ENCODE results near the gene LPCAT4.
"Not testable (repeated sequence)": the region's sequence is repeated elsewhere in the genome, so short reads cannot be mapped to it uniquely, and the experiment has no call there.

Gene LPCAT4

GRCh38 chr15:34360298-34360697 is 6.7 kb downstream of the LPCAT4 start:
- H3K9ac ChIP-seq (ENCODE audit: low read depth, low read length) = no peak overlapping the region
- H3K4me3 ChIP-seq (ENCODE audit: low read length) = no peak overlapping the region
- H3K9me3 ChIP-seq (replicated peaks; ENCODE audit: low read length) = no peaks in the 10 kb centered on the region
- no peaks in the 10 kb centered on the region for H3K27me3 ChIP-seq (ENCODE audit: control insufficient read depth, insufficient read depth, low read length)
- H3K4me1 ChIP-seq (ENCODE audit: control insufficient read depth, insufficient read depth, low read length) = peaks cover 8% of the 10 kb centered on the region
- no peak overlapping the region for H3K4me2 ChIP-seq (ENCODE audit: low read length)
- H3K36me3 ChIP-seq (ENCODE audit: insufficient read depth, low read length) = peaks cover 54% of the 10 kb centered on the region

- Histone ChIP-seq H3K4me3 (ENCODE audit: low read length) (no peak overlapping the region), H3K9ac (ENCODE audit: low read depth, low read length) (no peak overlapping the region), H3K4me2 (ENCODE audit: low read length) (no peak overlapping the region), H3K4me1 (ENCODE audit: control insufficient read depth, insufficient read depth, low read length) (peaks cover 5% of the 10 kb centered on the region), H3K27me3 (ENCODE audit: control insufficient read depth, insufficient read depth, low read length) (no peaks in the 10 kb centered on the region), H3K9me3 (replicated peaks; ENCODE audit: low read length) (no peaks in the 10 kb centered on the region), H3K36me3 (ENCODE audit: insufficient read depth, low read length) (peaks cover 54% of the 10 kb centered on the region)
These were observed 7.6 kb downstream of the LPCAT4 start for GRCh38 chr15:34359416-34359815.

DNA sequence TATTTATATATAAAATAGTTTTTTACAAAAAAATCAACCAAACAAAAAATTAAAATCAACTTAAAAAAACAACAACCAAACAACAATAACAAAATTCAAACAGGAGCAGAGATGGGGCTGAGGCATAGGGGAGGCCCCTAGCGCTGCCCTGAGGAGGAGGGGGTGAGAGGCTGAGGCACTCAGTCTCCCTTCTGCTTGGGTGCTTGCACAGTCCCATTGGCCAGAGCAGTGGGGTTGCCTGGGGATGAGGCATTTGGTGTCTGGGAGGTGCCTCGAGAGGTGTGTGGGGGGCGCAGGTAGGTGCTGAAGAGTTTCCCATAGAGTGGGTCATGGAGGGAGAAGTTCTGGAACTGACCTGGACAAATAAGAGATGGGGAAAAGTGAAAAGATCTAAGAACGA is 8.0 kb downstream of the LPCAT4 start:
- H3K36me3 ChIP-seq (ENCODE audit: insufficient read depth, low read length) = peaks cover 52% of the 10 kb centered on the region

GRCh38 chr15:34358367-34358766 is 8.6 kb downstream of the LPCAT4 start:
- peaks cover 46% of the 10 kb centered on the region for H3K36me3 ChIP-seq (ENCODE audit: insufficient read depth, low read length)
- peaks cover 5% of the 10 kb centered on the region for H3K4me1 ChIP-seq (ENCODE audit: control insufficient read depth, insufficient read depth, low read length)
- H3K9ac ChIP-seq (ENCODE audit: low read depth, low read length) = no peak overlapping the region

More for the DNA sequence above, 8.0 kb downstream of the LPCAT4 start:
- Histone ChIP-seq H3K4me1 (ENCODE audit: control insufficient read depth, insufficient read depth, low read length) (peaks cover 5% of the 10 kb centered on the region), H3K4me3 (ENCODE audit: low read length) (no peak overlapping the region), H3K9ac (ENCODE audit: low read depth, low read length) (no peak overlapping the region), H3K4me2 (ENCODE audit: low read length) (no peak overlapping the region), H3K27me3 (ENCODE audit: control insufficient read depth, insufficient read depth, low read length) (no peaks in the 10 kb centered on the region), H3K9me3 (replicated peaks; ENCODE audit: low read length) (no peaks in the 10 kb centered on the region)

DNA sequence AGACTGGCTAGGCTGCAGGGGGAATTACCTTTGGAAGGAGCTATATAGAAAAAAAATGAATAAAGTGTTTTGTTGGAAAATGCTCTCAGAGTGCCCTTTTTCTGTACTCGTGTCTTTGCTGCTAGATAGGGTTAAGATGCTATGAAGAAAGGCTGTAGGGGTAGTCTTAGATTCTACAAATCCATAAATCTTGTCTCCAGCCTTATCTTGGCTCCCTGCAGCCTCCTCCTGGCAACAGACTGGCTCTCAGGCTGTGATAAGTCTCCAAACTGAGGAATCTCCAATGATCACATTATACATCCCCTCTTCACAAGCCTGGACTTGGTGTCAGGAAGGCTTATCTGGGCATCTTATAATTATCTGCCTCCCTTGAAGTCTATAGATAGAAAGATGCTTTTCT is 9.3 kb downstream of the LPCAT4 start:
- peaks cover 5% of the 10 kb centered on the region for H3K4me1 ChIP-seq (ENCODE audit: control insufficient read depth, insufficient read depth, low read length)
- H3K4me2 ChIP-seq (ENCODE audit: low read length) = no peak overlapping the region
- peaks cover 39% of the 10 kb centered on the region for H3K36me3 ChIP-seq (ENCODE audit: insufficient read depth, low read length)
- no peaks in the 10 kb centered on the region for H3K27me3 ChIP-seq (ENCODE audit: control insufficient read depth, insufficient read depth, low read length)
- H3K9ac ChIP-seq (ENCODE audit: low read depth, low read length) = no peak overlapping the region
- H3K4me3 ChIP-seq (ENCODE audit: low read length) = no peak overlapping the region
- H3K9me3 ChIP-seq (replicated peaks; ENCODE audit: low read length) = no peaks in the 10 kb centered on the region

More at GRCh38 chr15:34358367-34358766, 8.6 kb downstream of the LPCAT4 start:
- H3K4me3 ChIP-seq (ENCODE audit: low read length) = no peak overlapping the region
- no peaks in the 10 kb centered on the region for H3K9me3 ChIP-seq (replicated peaks; ENCODE audit: low read length)
- no peak overlapping the region for H3K4me2 ChIP-seq (ENCODE audit: low read length)
- no peaks in the 10 kb centered on the region for H3K27me3 ChIP-seq (ENCODE audit: control insufficient read depth, insufficient read depth, low read length)

GRCh38 chr15:34355241-34355640 is 11.8 kb downstream of the LPCAT4 start:
- H3K27me3 ChIP-seq (ENCODE audit: control insufficient read depth, insufficient read depth, low read length) = no peaks in the 10 kb centered on the region
- no peak overlapping the region for H3K4me2 ChIP-seq (ENCODE audit: low read length)
- H3K4me1 ChIP-seq (ENCODE audit: control insufficient read depth, insufficient read depth, low read length) = peaks cover 5% of the 10 kb centered on the region
- no peaks in the 10 kb centered on the region for H3K9me3 ChIP-seq (replicated peaks; ENCODE audit: low read length)
- peaks cover 29% of the 10 kb centered on the region for H3K36me3 ChIP-seq (ENCODE audit: insufficient read depth, low read length)
- no peak overlapping the region for H3K4me3 ChIP-seq (ENCODE audit: low read length)
- no peak overlapping the region for H3K9ac ChIP-seq (ENCODE audit: low read depth, low read length)

- Histone ChIP-seq H3K9ac (ENCODE audit: low read depth, low read length) (no peak overlapping the region), H3K36me3 (ENCODE audit: insufficient read depth, low read length) (peaks cover 29% of the 10 kb centered on the region), H3K4me2 (ENCODE audit: low read length) (no peak overlapping the region), H3K4me1 (ENCODE audit: control insufficient read depth, insufficient read depth, low read length) (peaks cover under 1% of the 10 kb centered on the region), H3K9me3 (replicated peaks; ENCODE audit: low read length) (no peaks in the 10 kb centered on the region), H3K4me3 (ENCODE audit: low read length) (no peak overlapping the region), H3K27me3 (ENCODE audit: control insufficient read depth, insufficient read depth, low read length) (no peaks in the 10 kb centered on the region)
These were observed 12.7 kb downstream of the LPCAT4 start for GRCh38 chr15:34354286-34354685.

- H3K4me1 ChIP-seq (ENCODE audit: control insufficient read depth, insufficient read depth, low read length) = no peaks in the 10 kb centered on the region
- H3K36me3 ChIP-seq (ENCODE audit: insufficient read depth, low read length) = peaks cover 25% of the 10 kb centered on the region
- H3K4me2 ChIP-seq (ENCODE audit: low read length) = no peak overlapping the region
- H3K9ac ChIP-seq (ENCODE audit: low read depth, low read length) = no peak overlapping the region
- H3K27me3 ChIP-seq (ENCODE audit: control insufficient read depth, insufficient read depth, low read length) = no peaks in the 10 kb centered on the region
- no peaks in the 10 kb centered on the region for H3K9me3 ChIP-seq (replicated peaks; ENCODE audit: low read length)
- H3K4me3 ChIP-seq (ENCODE audit: low read length) = no peak overlapping the region
These were observed 13.4 kb downstream of the LPCAT4 start for GRCh38 chr15:34353627-34354026.

DNA sequence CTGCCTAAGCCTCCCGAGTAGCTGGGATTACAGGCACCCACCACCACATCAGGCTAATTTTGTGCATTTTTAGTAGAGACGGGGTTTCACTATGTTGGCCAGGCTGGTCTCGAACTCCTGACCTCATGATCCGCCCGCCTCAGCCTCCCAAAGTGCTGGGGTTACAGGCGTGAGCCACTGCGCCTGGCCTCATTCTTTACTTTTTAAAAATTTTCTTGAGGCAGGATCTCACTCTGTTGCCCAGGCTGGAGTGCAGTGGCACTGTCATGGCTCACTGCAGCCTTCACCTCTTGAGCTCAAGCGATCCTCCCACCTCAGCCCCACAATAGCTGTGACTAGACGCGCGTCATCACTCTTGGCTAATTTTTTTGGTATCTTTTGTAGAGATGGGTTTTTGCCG is 14.0 kb downstream of the LPCAT4 start:
- H3K4me1 ChIP-seq (ENCODE audit: control insufficient read depth, insufficient read depth, low read length); H3K4me3 ChIP-seq (ENCODE audit: low read length); H3K4me2 ChIP-seq (ENCODE audit: low read length); H3K27me3 ChIP-seq (ENCODE audit: control insufficient read depth, insufficient read depth, low read length); H3K9me3 ChIP-seq (replicated peaks; ENCODE audit: low read length); H3K9ac ChIP-seq (ENCODE audit: low read depth, low read length): not testable (repeated sequence)
- H3K36me3 ChIP-seq (ENCODE audit: insufficient read depth, low read length) = peaks cover 20% of the 10 kb centered on the region

- H3K9ac ChIP-seq (ENCODE audit: low read depth, low read length) = no peak overlapping the region
- peaks cover 4% of the 10 kb centered on the region for H3K36me3 ChIP-seq (ENCODE audit: insufficient read depth, low read length)
- no peaks in the 10 kb centered on the region for H3K9me3 ChIP-seq (replicated peaks; ENCODE audit: low read length)
- no peaks in the 10 kb centered on the region for H3K27me3 ChIP-seq (ENCODE audit: control insufficient read depth, insufficient read depth, low read length)
- H3K4me3 ChIP-seq (ENCODE audit: low read length) = no peak overlapping the region
- no peak overlapping the region for H3K4me2 ChIP-seq (ENCODE audit: low read length)
- no peaks in the 10 kb centered on the region for H3K4me1 ChIP-seq (ENCODE audit: control insufficient read depth, insufficient read depth, low read length)
These were observed 17.2 kb downstream of the LPCAT4 start for GRCh38 chr15:34349769-34350168.

DNA sequence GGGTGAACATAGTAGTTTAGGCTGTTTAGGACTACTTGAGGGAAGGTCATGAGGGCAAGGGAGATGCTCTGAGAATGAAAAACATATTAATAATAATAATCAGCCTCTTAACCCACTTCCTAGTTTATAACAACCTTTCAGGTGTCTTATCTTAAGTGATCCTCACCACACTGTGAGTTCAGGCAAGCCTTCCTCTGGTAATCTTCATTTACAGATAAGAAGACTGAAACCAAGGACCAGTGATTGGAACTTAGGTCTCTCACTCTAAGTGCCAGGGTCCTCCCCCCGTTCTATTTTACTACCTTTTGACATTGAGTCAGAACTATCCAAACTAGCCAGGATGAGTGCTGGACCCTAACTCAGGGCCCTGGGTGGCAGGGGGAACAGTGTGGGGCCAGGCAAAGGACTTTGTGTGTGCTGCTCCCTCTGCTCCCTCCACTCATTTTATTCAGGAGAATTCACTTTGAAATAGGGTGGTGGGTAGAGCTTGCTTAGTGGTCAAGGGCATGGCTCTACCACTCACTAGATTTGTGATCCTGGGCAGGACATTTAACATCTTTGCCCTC is 18.2 kb downstream of the LPCAT4 start:
- no peaks in the 10 kb centered on the region for H3K36me3 ChIP-seq (ENCODE audit: insufficient read depth, low read length)
- no peak overlapping the region for H3K9ac ChIP-seq (ENCODE audit: low read depth, low read length)
- H3K4me3 ChIP-seq (ENCODE audit: low read length) = no peak overlapping the region
- no peaks in the 10 kb centered on the region for H3K9me3 ChIP-seq (replicated peaks; ENCODE audit: low read length)
- H3K4me1 ChIP-seq (ENCODE audit: control insufficient read depth, insufficient read depth, low read length) = no peaks in the 10 kb centered on the region
- H3K27me3 ChIP-seq (ENCODE audit: control insufficient read depth, insufficient read depth, low read length) = no peaks in the 10 kb centered on the region
- H3K4me2 ChIP-seq (ENCODE audit: low read length) = no peak overlapping the region

DNA sequence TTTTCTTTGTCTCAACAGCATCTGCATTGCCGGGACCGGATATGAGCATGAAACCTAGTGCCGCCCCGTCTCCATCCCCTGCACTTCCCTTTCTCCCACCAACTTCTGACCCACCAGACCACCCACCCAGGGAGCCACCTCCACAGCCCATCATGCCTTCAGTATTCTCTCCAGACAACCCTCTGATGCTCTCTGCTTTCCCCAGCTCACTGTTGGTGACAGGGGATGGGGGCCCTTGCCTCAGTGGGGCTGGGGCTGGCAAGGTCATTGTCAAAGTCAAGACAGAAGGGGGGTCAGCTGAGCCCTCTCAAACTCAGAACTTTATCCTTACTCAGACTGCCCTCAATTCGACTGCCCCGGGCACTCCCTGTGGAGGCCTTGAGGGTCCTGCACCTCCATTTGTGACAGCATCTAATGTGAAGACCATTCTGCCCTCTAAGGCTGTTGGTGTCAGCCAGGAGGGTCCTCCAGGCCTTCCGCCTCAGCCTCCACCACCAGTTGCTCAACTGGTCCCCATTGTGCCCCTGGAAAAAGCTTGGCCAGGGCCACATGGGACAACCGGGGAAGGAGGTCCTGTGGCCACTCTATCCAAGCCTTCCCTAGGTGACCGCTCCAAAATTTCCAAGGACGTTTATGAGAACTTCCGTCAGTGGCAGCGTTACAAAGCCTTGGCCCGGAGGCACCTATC is 18.9 kb downstream of the LPCAT4 start:
- no peaks in the 10 kb centered on the region for H3K27me3 ChIP-seq (ENCODE audit: control insufficient read depth, insufficient read depth, low read length)
- H3K9ac ChIP-seq (ENCODE audit: low read depth, low read length) = no peak overlapping the region

More for the DNA sequence above, 18.9 kb downstream of the LPCAT4 start:
- no peak overlapping the region for H3K4me2 ChIP-seq (ENCODE audit: low read length)
- H3K4me1 ChIP-seq (ENCODE audit: control insufficient read depth, insufficient read depth, low read length) = no peaks in the 10 kb centered on the region
- H3K9me3 ChIP-seq (replicated peaks; ENCODE audit: low read length) = no peaks in the 10 kb centered on the region
- no peaks in the 10 kb centered on the region for H3K36me3 ChIP-seq (ENCODE audit: insufficient read depth, low read length)
- no peak overlapping the region for H3K4me3 ChIP-seq (ENCODE audit: low read length)
